ENCODE measurements around the gene PASD1. TPM values are rescaled to one million over a fixed set of nuclear protein-coding genes. Genes with fewer than 3 reads are reported as not detected.

PASD1 gene
- polyA plus RNA-seq: not detected

GRCh38 chrX:151563449-151563848 is at the start of gene PASD1:
PASD1 (plus strand) TSS chrX:151563675; CDS start chrX:151601554, 37,879 bp downstream.
- Histone ChIP-seq H3K36me3 (ENCODE audit: control insufficient read depth in 2 of 2, insufficient read depth in 2 of 2, low read length in 1 of 2) (no peaks in the 10 kb centered on the region), H3K4me1 (ENCODE audit: control insufficient read depth in 2 of 2, insufficient read depth in 2 of 2, low read length in 1 of 2) (no peaks in the 10 kb centered on the region), H3K27me3 (ENCODE audit: control insufficient read depth in 1 of 2, insufficient read depth in 2 of 2, low read length in 2 of 2) (no peaks in the 10 kb centered on the region), H3K4me3 (ENCODE audit: low read depth in 1 of 2, low read length in 2 of 2) (no peak within 1 kb of the TSS), H3K9me3 (ENCODE audit: control insufficient read depth in 2 of 2, insufficient read depth in 1 of 2, low read depth in 1 of 2, low read length in 1 of 2) (peaks cover 0 to 4% of the 10 kb centered on the region in 2 donors), H3K27ac (ENCODE audit: low read depth in 2 of 2, low read length in 1 of 2) (no peak within 1 kb of the TSS)
- WGBS, 2 donors: 95 to 96% methylated on average over 16 of the region's 16 CpGs

- WGBS, 2 donors: 88 to 92% methylated on average over 2 of the region's 2 CpGs
- no peak overlapping the region for H3K4me3 ChIP-seq (ENCODE audit: low read depth in 1 of 2, low read length in 2 of 2)
- H3K27me3 ChIP-seq (ENCODE audit: control insufficient read depth in 1 of 2, insufficient read depth in 2 of 2, low read length in 2 of 2): no peaks in the 10 kb centered on the region
- H3K27ac ChIP-seq (ENCODE audit: low read depth in 2 of 2, low read length in 1 of 2): no peak overlapping the region
- H3K36me3 ChIP-seq (ENCODE audit: control insufficient read depth in 2 of 2, insufficient read depth in 2 of 2, low read length in 1 of 2): no peaks in the 10 kb centered on the region
- no peaks in the 10 kb centered on the region for H3K4me1 ChIP-seq (ENCODE audit: control insufficient read depth in 2 of 2, insufficient read depth in 2 of 2, low read length in 1 of 2)
- H3K9me3 ChIP-seq (ENCODE audit: control insufficient read depth in 2 of 2, insufficient read depth in 1 of 2, low read depth in 1 of 2, low read length in 1 of 2): no peaks in the 10 kb centered on the region
Measured at GRCh38 chrX:151515237-151515636, 48.2 kb upstream of the PASD1 start.

- 71 to 78% methylated on average over 13 to 15 of the region's 15 CpGs for WGBS, 2 donors
- Histone ChIP-seq H3K27me3 (ENCODE audit: control insufficient read depth in 1 of 2, insufficient read depth in 2 of 2, low read length in 2 of 2) (no peaks in the 10 kb centered on the region), H3K9me3 (ENCODE audit: control insufficient read depth in 2 of 2, insufficient read depth in 1 of 2, low read depth in 1 of 2, low read length in 1 of 2) (no peaks in the 10 kb centered on the region), H3K27ac (ENCODE audit: low read depth in 2 of 2, low read length in 1 of 2) (no peak overlapping the region), H3K4me1 (ENCODE audit: control insufficient read depth in 2 of 2, insufficient read depth in 2 of 2, low read length in 1 of 2) (no peaks in the 10 kb centered on the region), H3K4me3 (ENCODE audit: low read depth in 1 of 2, low read length in 2 of 2) (no peak overlapping the region), H3K36me3 (ENCODE audit: control insufficient read depth in 2 of 2, insufficient read depth in 2 of 2, low read length in 1 of 2) (no peaks in the 10 kb centered on the region)
Measured at GRCh38 chrX:151516538-151517187, 46.8 kb upstream of the PASD1 start.

- WGBS, 2 donors: 65 to 71% methylated on average over 2 of the region's 2 CpGs
- Histone ChIP-seq H3K9me3 (ENCODE audit: control insufficient read depth in 2 of 2, insufficient read depth in 1 of 2, low read depth in 1 of 2, low read length in 1 of 2) (no peaks in the 10 kb centered on the region), H3K36me3 (ENCODE audit: control insufficient read depth in 2 of 2, insufficient read depth in 2 of 2, low read length in 1 of 2) (no peaks in the 10 kb centered on the region), H3K4me1 (ENCODE audit: control insufficient read depth in 2 of 2, insufficient read depth in 2 of 2, low read length in 1 of 2) (no peaks in the 10 kb centered on the region), H3K4me3 (ENCODE audit: low read depth in 1 of 2, low read length in 2 of 2) (no peak overlapping the region), H3K27ac (ENCODE audit: low read depth in 2 of 2, low read length in 1 of 2) (no peak overlapping the region), H3K27me3 (ENCODE audit: control insufficient read depth in 1 of 2, insufficient read depth in 2 of 2, low read length in 2 of 2) (no peaks in the 10 kb centered on the region)
Measured at GRCh38 chrX:151517421-151517820, 46.1 kb upstream of the PASD1 start.

- H3K27ac ChIP-seq (ENCODE audit: low read depth in 2 of 2, low read length in 1 of 2): no peak overlapping the region
Measured at GRCh38 chrX:151523351-151523750, 40.1 kb upstream of the PASD1 start.

GRCh38 chrX:151536571-151536970 is 26.9 kb upstream of the PASD1 start:
- no peak overlapping the region for H3K4me3 ChIP-seq (ENCODE audit: low read depth in 1 of 2, low read length in 2 of 2)
- no peaks in the 10 kb centered on the region for H3K27me3 ChIP-seq (ENCODE audit: control insufficient read depth in 1 of 2, insufficient read depth in 2 of 2, low read length in 2 of 2)
- H3K27ac ChIP-seq (ENCODE audit: low read depth in 2 of 2, low read length in 1 of 2): no peak overlapping the region

More at GRCh38 chrX:151523351-151523750, 40.1 kb upstream of the PASD1 start:
- 39 to 49% methylated on average over 2 of the region's 2 CpGs for WGBS, 2 donors
- Histone ChIP-seq H3K9me3 (ENCODE audit: control insufficient read depth in 2 of 2, insufficient read depth in 1 of 2, low read depth in 1 of 2, low read length in 1 of 2) (no peaks in the 10 kb centered on the region), H3K27me3 (ENCODE audit: control insufficient read depth in 1 of 2, insufficient read depth in 2 of 2, low read length in 2 of 2) (no peaks in the 10 kb centered on the region), H3K36me3 (ENCODE audit: control insufficient read depth in 2 of 2, insufficient read depth in 2 of 2, low read length in 1 of 2) (no peaks in the 10 kb centered on the region), H3K4me3 (ENCODE audit: low read depth in 1 of 2, low read length in 2 of 2) (no peak overlapping the region), H3K4me1 (ENCODE audit: control insufficient read depth in 2 of 2, insufficient read depth in 2 of 2, low read length in 1 of 2) (no peaks in the 10 kb centered on the region)

GRCh38 chrX:151537572-151537971 is 25.9 kb upstream of the PASD1 start:
- no peaks in the 10 kb centered on the region for H3K27me3 ChIP-seq (ENCODE audit: control insufficient read depth in 1 of 2, insufficient read depth in 2 of 2, low read length in 2 of 2)
- H3K36me3 ChIP-seq (ENCODE audit: control insufficient read depth in 2 of 2, insufficient read depth in 2 of 2, low read length in 1 of 2): no peaks in the 10 kb centered on the region
- no peaks in the 10 kb centered on the region for H3K4me1 ChIP-seq (ENCODE audit: control insufficient read depth in 2 of 2, insufficient read depth in 2 of 2, low read length in 1 of 2)
- no peaks in the 10 kb centered on the region for H3K9me3 ChIP-seq (ENCODE audit: control insufficient read depth in 2 of 2, insufficient read depth in 1 of 2, low read depth in 1 of 2, low read length in 1 of 2)
- WGBS, 2 donors: 57 to 72% methylated on average over 1 of the region's 1 CpG
- no peak overlapping the region for H3K27ac ChIP-seq (ENCODE audit: low read depth in 2 of 2, low read length in 1 of 2)
- no peak overlapping the region for H3K4me3 ChIP-seq (ENCODE audit: low read depth in 1 of 2, low read length in 2 of 2)

More at GRCh38 chrX:151536571-151536970, 26.9 kb upstream of the PASD1 start:
- Histone ChIP-seq H3K36me3 (ENCODE audit: control insufficient read depth in 2 of 2, insufficient read depth in 2 of 2, low read length in 1 of 2) (no peaks in the 10 kb centered on the region), H3K4me1 (ENCODE audit: control insufficient read depth in 2 of 2, insufficient read depth in 2 of 2, low read length in 1 of 2) (no peaks in the 10 kb centered on the region), H3K9me3 (ENCODE audit: control insufficient read depth in 2 of 2, insufficient read depth in 1 of 2, low read depth in 1 of 2, low read length in 1 of 2) (no peaks in the 10 kb centered on the region)

GRCh38 chrX:151538190-151539122 is 25.0 kb upstream of the PASD1 start:
- Histone ChIP-seq H3K9me3 (ENCODE audit: control insufficient read depth in 2 of 2, insufficient read depth in 1 of 2, low read depth in 1 of 2, low read length in 1 of 2) (no peaks in the 10 kb centered on the region), H3K36me3 (ENCODE audit: control insufficient read depth in 2 of 2, insufficient read depth in 2 of 2, low read length in 1 of 2) (no peaks in the 10 kb centered on the region), H3K4me1 (ENCODE audit: control insufficient read depth in 2 of 2, insufficient read depth in 2 of 2, low read length in 1 of 2) (no peaks in the 10 kb centered on the region), H3K27ac (ENCODE audit: low read depth in 2 of 2, low read length in 1 of 2) (no peak overlapping the region), H3K27me3 (ENCODE audit: control insufficient read depth in 1 of 2, insufficient read depth in 2 of 2, low read length in 2 of 2) (no peaks in the 10 kb centered on the region), H3K4me3 (ENCODE audit: low read depth in 1 of 2, low read length in 2 of 2) (no peak overlapping the region)
- whole genome bisulfite sequencing, 2 donors: 39 to 51% methylated on average over 3 of the region's 3 CpGs

GRCh38 chrX:151543706-151544105 is 19.8 kb upstream of the PASD1 start:
- Histone ChIP-seq H3K4me1 (ENCODE audit: control insufficient read depth in 2 of 2, insufficient read depth in 2 of 2, low read length in 1 of 2) (no peaks in the 10 kb centered on the region), H3K27me3 (ENCODE audit: control insufficient read depth in 1 of 2, insufficient read depth in 2 of 2, low read length in 2 of 2) (no peaks in the 10 kb centered on the region), H3K27ac (ENCODE audit: low read depth in 2 of 2, low read length in 1 of 2) (no peak overlapping the region), H3K36me3 (ENCODE audit: control insufficient read depth in 2 of 2, insufficient read depth in 2 of 2, low read length in 1 of 2) (no peaks in the 10 kb centered on the region), H3K9me3 (ENCODE audit: control insufficient read depth in 2 of 2, insufficient read depth in 1 of 2, low read depth in 1 of 2, low read length in 1 of 2) (no peaks in the 10 kb centered on the region), H3K4me3 (ENCODE audit: low read depth in 1 of 2, low read length in 2 of 2) (no peak overlapping the region)
- WGBS, 2 donors: 61 to 84% methylated on average over 2 of the region's 2 CpGs

Data from esophagus (tissue), 2 donors.